Liver (tissue), 9 donors: ENCODE results near the gene STAM. TPM values are rescaled to one million over a fixed set of nuclear protein-coding genes. Genes with fewer than 3 reads are reported as not detected.

Experiments used
- DNase-seq: peaks from one replicate; pipeline ENCODE4 v3.0.0-alpha.2; 2017; ENCODE audit warnings: low spot score
- H3K27ac ChIP-seq, 2 donors: one replicate each; pipeline ENCODE4 v1.7.0; 2013; ENCODE audit warnings: inconsistent platforms in 2 of 2, low read length in 2 of 2, control low read depth in 1 of 2, low read depth in 1 of 2, mild to moderate bottlenecking in 1 of 2
- H3K27me3 ChIP-seq, 4 donors: one replicate each; pipeline versions ENCODE4 v1.6.1 to v1.7.0; 2013; ENCODE audit warnings: low read length in 3 of 4, inconsistent platforms in 1 of 4, mild to moderate bottlenecking in 1 of 4, moderate library complexity in 1 of 4; ENCODE audit not compliant: control insufficient read depth in 4 of 4, insufficient read depth in 4 of 4
- H3K36me3 ChIP-seq, 4 donors: one replicate each; pipeline versions ENCODE4 v1.6.1 to v1.7.0; 2013; ENCODE audit warnings: low read length in 3 of 4, mild to moderate bottlenecking in 3 of 4, low read depth in 1 of 4, moderate library complexity in 1 of 4; ENCODE audit not compliant: control insufficient read depth in 4 of 4, insufficient read depth in 3 of 4
- H3K4me1 ChIP-seq, 4 donors: one replicate each; pipeline versions ENCODE4 v1.6.1 to v1.7.0; 2013; ENCODE audit warnings: low read length in 3 of 4, mild to moderate bottlenecking in 3 of 4, moderate library complexity in 1 of 4; ENCODE audit not compliant: control insufficient read depth in 4 of 4, insufficient read depth in 4 of 4
- H3K4me3 ChIP-seq, 3 donors: one replicate each; pipeline versions ENCODE4 v1.6.1 to v1.7.0; 2013; ENCODE audit warnings: low read length in 3 of 3, control low read depth in 1 of 3, low read depth in 1 of 3, mild to moderate bottlenecking in 1 of 3
- H3K9ac ChIP-seq, 2 donors: one replicate each; pipeline ENCODE4 v1.7.0; 2013; ENCODE audit warnings: low read length in 2 of 2, mild to moderate bottlenecking in 2 of 2, moderate library complexity in 2 of 2, control low read depth in 1 of 2, low read depth in 1 of 2
- H3K9me3 ChIP-seq, 4 donors: one replicate each; pipeline versions ENCODE4 v1.6.1 to v1.7.0; 2013; ENCODE audit warnings: low read length in 3 of 4; ENCODE audit not compliant: control insufficient read depth in 4 of 4
- ATF3 ChIP-seq: IDR thresholded peaks from 2 replicates; pipeline ENCODE4 v1.6.1; 2016; ENCODE audit warnings: antibody characterized with exemption
- CTCF ChIP-seq: fragments of 150-350 bp; IDR thresholded peaks from 2 replicates; pipeline ENCODE4 v1.5.1; 2017; ENCODE audit warnings: improper control_type of control experiment, low read depth, low read length; ENCODE audit not compliant: missing input control
- EGR1 ChIP-seq, 2 donors: IDR thresholded peaks; 2 replicates each; pipeline ENCODE4 v1.6.1; 2016 to 2018; ENCODE audit warnings: antibody characterized with exemption in 2 of 2, low read depth in 2 of 2
- FOXA1 ChIP-seq: IDR thresholded peaks from 2 replicates; pipeline ENCODE4 v1.6.1; 2016; ENCODE audit warnings: antibody characterized with exemption
- FOXA2 ChIP-seq: IDR thresholded peaks from 2 replicates; pipeline ENCODE4 v1.6.1; 2016; ENCODE audit warnings: antibody characterized with exemption
- GABPA ChIP-seq, 2 donors: IDR thresholded peaks in 1 of 2; conservative IDR thresholded peaks in 1 of 2; 2 replicates each; pipeline ENCODE4 v1.6.1; 2016; ENCODE audit warnings: antibody characterized with exemption in 2 of 2, mild to moderate bottlenecking in 1 of 2, moderate library complexity in 1 of 2
- HNF4A ChIP-seq, 2 donors: conservative IDR thresholded peaks; 2 replicates each; pipeline ENCODE4 v1.6.1; 2016; ENCODE audit warnings: antibody characterized with exemption in 2 of 2, mild to moderate bottlenecking in 2 of 2
- HNF4G ChIP-seq: IDR thresholded peaks from 2 replicates; pipeline ENCODE4 v1.6.1; 2016; ENCODE audit warnings: antibody characterized with exemption
- JUND ChIP-seq, 2 donors: IDR thresholded peaks; 2 replicates each; pipeline ENCODE4 v1.6.1; 2016; ENCODE audit warnings: antibody characterized with exemption in 2 of 2
- MAX ChIP-seq: IDR thresholded peaks from 2 replicates; pipeline ENCODE4 v1.6.1; 2016; ENCODE audit warnings: antibody characterized with exemption
- NR2F2 ChIP-seq: IDR thresholded peaks from 2 replicates; pipeline ENCODE4 v1.6.1; 2016; ENCODE audit warnings: antibody characterized with exemption
- RAD21 ChIP-seq, 2 donors: IDR thresholded peaks; 2 replicates each; pipeline ENCODE4 v1.6.1; 2016; ENCODE audit warnings: antibody characterized with exemption in 2 of 2, mild to moderate bottlenecking in 2 of 2
- REST ChIP-seq: IDR thresholded peaks from 2 replicates; pipeline ENCODE4 v1.6.1; 2016; ENCODE audit warnings: antibody characterized with exemption, mild to moderate bottlenecking
- RXRA ChIP-seq, 2 donors: IDR thresholded peaks; 2 replicates each; pipeline ENCODE4 v1.6.1; 2017 to 2018; ENCODE audit warnings: antibody characterized with exemption in 2 of 2, mild to moderate bottlenecking in 1 of 2
- SP1 ChIP-seq: IDR thresholded peaks from 2 replicates; pipeline ENCODE4 v1.6.1; 2018; ENCODE audit warnings: antibody characterized with exemption, mild to moderate bottlenecking
- TAF1 ChIP-seq: conservative IDR thresholded peaks from 2 replicates; pipeline ENCODE4 v1.6.1; 2016; ENCODE audit warnings: antibody characterized with exemption, mild to moderate bottlenecking
- YY1 ChIP-seq: IDR thresholded peaks from 2 replicates; pipeline ENCODE4 v1.6.1; 2016; ENCODE audit warnings: antibody characterized with exemption, mild to moderate bottlenecking
- ZBTB33 ChIP-seq: IDR thresholded peaks from 2 replicates; pipeline ENCODE4 v1.6.1; 2016; ENCODE audit warnings: antibody characterized with exemption
- WGBS: extraction: QIAGEN DNeasy Blood & Tissue Kit; methylation state at CpG from one replicate; pipeline ENCODE4 v1.1.7; 2013; 5-methylcytosine and 5-hydroxymethylcytosine counted together
- polyA plus RNA-seq, 2 donors: library from polyadenylated mRNA; stranded (reverse) in 1 of 2; unstranded in 1 of 2; fragments of 200-250 nt in 1 of 2; fragments of >200 nt in 1 of 2; fragmentation: Nextera tagmentation in 1 of 2; extraction: Ambion mirVana in 1 of 2; gene quantifications; one replicate each; pipeline versions ENCODE4 v1.2.1 to v1.2.3, GENCODE V29; 2013 to 2015
- total RNA-seq, 2 donors: library from RNA; depleted of rRNA; stranded (reverse); fragments of >200 nt; gene quantifications; one replicate each; pipeline ENCODE4 v1.2.3, GENCODE V29; 2014
- donor health status: healthy.
- donor health status: healthy.
- donor health status: healthy.
- donor health status: healthy.
- donor health status: healthy.

Gene STAM
- total and polyA plus RNA-seq, 4 donors = 4.9 to 32.4 (median 6.7) TPM

DNA sequence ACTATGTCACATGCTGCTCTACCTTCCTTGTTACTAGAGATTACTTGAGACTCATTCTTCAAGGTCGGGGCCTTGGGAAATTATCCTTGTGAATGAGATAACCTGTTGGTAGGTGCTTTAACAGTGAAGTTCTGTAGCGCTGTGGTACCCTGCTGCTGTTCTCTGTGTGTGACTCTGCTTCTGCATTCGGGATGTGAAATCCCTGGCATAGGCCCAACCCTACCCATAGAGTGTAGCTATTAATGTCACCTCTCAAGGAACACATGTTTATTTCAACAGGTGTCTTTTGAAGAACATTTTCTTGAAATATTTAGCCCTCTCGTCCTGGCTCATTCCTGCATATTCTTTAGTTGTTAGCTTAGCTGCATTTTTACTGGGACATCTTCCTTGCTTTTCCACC lies 66.2 kb downstream of the STAM start (continued):
- no peak for TF ChIP-seq REST

DNA sequence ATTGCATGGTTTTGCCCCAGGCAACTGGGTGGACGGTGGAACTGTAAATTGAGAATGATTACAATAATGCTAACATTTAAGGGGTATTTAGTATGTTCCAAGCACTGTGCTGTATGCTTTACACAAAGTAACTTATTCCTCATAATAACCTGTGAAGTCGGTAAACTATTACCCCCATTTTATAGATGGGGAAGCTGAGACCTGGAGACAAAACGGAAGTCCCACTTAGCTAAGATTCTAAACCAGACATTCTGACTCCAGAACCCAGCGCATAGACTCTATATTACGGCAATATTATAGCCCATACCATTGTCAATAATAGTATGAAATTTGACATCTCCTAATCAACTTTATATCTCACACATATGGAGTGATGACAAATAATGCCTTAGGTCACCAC lies 68.1 kb downstream of the STAM start:
- WGBS = 98% methylated on average over 5 of the region's 5 CpGs
- Histone ChIP-seq H3K27ac (no peak overlapping the region), H3K4me3 (no peak overlapping the region), H3K9me3 (no peaks in the 10 kb centered on the region), H3K27me3 (no peaks in the 10 kb centered on the region), H3K36me3 (peaks cover 11 to 24% (median 20%) of the 10 kb centered on the region in 4 donors), H3K4me1 (no peaks in the 10 kb centered on the region), H3K9ac (no peak overlapping the region)
- TF ChIP-seq RAD21 (IDR thresholded peaks at IDR 0.05) = no peak
- no peak for TF ChIP-seq NR2F2
- TF ChIP-seq JUND (IDR thresholded peaks at IDR 0.05) = no peak
- no peak for TF ChIP-seq RXRA (IDR thresholded peaks at IDR 0.05)
- TF ChIP-seq TAF1 = no peak
- no peak for DNase-seq

- H3K9ac ChIP-seq = no peak overlapping the region
- H3K27me3 ChIP-seq = no peaks in the 10 kb centered on the region
- no peaks in the 10 kb centered on the region for H3K4me1 ChIP-seq
- WGBS = 93% methylated on average over 18 of the region's 18 CpGs
- peaks cover 13 to 24% (median 21%) of the 10 kb centered on the region in 4 donors for H3K36me3 ChIP-seq
- H3K9me3 ChIP-seq = no peaks in the 10 kb centered on the region
- no peak overlapping the region for H3K4me3 ChIP-seq
- no peak for TF ChIP-seq RAD21 (IDR thresholded peaks at IDR 0.05)
- no peak for TF ChIP-seq MAX
- no peak for TF ChIP-seq FOXA2
- no peak for TF ChIP-seq YY1
- no peak for TF ChIP-seq CTCF
- TF ChIP-seq ZBTB33 = no peak
- no peak for TF ChIP-seq JUND (IDR thresholded peaks at IDR 0.05)
- TF ChIP-seq FOXA1 = no peak
- TF ChIP-seq HNF4G = no peak
- TF ChIP-seq NR2F2 = no peak
- no peak for TF ChIP-seq ATF3
- TF ChIP-seq RXRA (IDR thresholded peaks at IDR 0.05) = no peak
- no peak for TF ChIP-seq SP1
- TF ChIP-seq TAF1 = no peak
- no peak for TF ChIP-seq HNF4A (conservative IDR thresholded peaks at IDR 0.05)
- TF ChIP-seq REST = no peak
- TF ChIP-seq EGR1 (IDR thresholded peaks at IDR 0.05; ENCODE audit: low read depth in 2 of 2) = no peak
- no peak for TF ChIP-seq GABPA (IDR thresholded peaks at IDR 0.05 in 1 of 2, conservative IDR thresholded peaks at IDR 0.05 in 1 of 2)
- H3K27ac ChIP-seq = no peak overlapping the region
- no peak for DNase-seq
Measured at GRCh38 chr10:17712717-17713471, 68.9 kb downstream of the STAM start.
